ENCODE measurements around the gene CCDC146. TPM values are rescaled to one million over a fixed set of nuclear protein-coding genes. Genes with fewer than 3 reads are reported as not detected.
A peak's percentile ranks its signal among the peaks of the same experiment; 100 is the strongest.

Gene CCDC146
- total RNA-seq, 4 donors from 2014 or later, result 6.0 to 38.8 (median 24.5) TPM

DNA sequence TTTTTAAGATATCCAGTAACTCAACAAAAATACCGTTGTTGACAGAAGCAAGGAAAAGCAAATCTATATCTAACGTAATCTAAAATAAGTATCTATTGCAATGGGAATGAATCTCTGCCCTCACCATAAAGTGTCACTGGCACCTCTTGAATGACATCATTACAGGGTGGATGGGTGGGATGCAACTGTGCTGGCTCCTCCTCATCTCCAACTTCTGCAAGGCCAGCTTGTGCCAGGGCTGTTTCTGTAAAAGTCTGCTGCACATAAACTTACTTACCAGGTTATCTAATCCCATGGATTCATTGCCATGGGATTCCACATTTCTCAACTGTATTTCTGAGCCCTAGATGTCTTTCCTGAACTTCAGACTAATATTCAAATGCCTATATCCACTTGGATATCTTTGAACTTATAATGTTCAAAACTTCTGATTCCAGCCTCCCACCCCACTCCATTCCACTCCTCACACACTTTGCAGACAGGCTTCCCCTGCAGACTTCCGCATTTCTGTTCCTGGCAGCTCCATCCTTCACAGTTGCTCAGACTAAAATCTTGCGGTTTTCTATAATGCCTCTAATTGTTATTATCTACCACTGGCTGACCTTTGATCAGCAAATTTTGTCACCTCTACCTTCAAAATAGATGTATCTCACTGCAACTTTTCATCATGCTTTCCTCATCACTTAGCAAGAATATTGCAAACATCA, 66.5 kb downstream of the CCDC146 start:
- Histone ChIP-seq H3K36me3 (no peaks in the 10 kb centered on the region), H3K4me3 (no peak overlapping the region), H3K27ac (no peak overlapping the region), H3K9me3 (no peaks in the 10 kb centered on the region), H3K27me3 (no peaks in the 10 kb centered on the region), H3K4me1 (peaks cover 0 to 8% (median 0%) of the 10 kb centered on the region in 4 donors)
- TF ChIP-seq, protein P1, sequence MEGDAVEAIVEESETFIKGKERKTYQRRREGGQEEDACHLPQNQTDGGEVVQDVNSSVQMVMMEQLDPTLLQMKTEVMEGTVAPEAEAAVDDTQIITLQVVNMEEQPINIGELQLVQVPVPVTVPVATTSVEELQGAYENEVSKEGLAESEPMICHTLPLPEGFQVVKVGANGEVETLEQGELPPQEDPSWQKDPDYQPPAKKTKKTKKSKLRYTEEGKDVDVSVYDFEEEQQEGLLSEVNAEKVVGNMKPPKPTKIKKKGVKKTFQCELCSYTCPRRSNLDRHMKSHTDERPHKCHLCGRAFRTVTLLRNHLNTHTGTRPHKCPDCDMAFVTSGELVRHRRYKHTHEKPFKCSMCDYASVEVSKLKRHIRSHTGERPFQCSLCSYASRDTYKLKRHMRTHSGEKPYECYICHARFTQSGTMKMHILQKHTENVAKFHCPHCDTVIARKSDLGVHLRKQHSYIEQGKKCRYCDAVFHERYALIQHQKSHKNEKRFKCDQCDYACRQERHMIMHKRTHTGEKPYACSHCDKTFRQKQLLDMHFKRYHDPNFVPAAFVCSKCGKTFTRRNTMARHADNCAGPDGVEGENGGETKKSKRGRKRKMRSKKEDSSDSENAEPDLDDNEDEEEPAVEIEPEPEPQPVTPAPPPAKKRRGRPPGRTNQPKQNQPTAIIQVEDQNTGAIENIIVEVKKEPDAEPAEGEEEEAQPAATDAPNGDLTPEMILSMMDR (IDR thresholded peaks at IDR 0.05), result no peak
- TF ChIP-seq POLR2A (IDR thresholded peaks at IDR 0.05), result no peak
- no peak for DNase-seq

DNA sequence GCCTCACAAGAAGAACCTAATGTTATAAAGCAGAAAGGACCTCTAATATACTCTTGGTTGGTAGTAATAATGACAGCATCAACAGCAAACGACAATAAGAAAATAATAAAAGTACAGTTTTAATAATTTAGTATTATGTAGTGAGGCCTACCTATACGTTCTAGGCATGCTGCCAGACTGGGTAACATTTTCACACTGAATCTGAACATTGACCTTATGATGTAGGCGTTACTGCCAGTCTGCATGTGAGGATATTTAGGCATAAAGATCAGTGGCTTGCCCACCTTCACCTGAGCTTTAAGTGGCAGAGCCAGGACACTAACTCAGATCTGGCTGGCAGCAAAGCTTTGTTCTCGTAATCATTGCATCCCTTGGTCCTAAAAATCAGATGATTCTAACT, 74.7 kb downstream of the CCDC146 start:
- DNase-seq, result no peak

DNA sequence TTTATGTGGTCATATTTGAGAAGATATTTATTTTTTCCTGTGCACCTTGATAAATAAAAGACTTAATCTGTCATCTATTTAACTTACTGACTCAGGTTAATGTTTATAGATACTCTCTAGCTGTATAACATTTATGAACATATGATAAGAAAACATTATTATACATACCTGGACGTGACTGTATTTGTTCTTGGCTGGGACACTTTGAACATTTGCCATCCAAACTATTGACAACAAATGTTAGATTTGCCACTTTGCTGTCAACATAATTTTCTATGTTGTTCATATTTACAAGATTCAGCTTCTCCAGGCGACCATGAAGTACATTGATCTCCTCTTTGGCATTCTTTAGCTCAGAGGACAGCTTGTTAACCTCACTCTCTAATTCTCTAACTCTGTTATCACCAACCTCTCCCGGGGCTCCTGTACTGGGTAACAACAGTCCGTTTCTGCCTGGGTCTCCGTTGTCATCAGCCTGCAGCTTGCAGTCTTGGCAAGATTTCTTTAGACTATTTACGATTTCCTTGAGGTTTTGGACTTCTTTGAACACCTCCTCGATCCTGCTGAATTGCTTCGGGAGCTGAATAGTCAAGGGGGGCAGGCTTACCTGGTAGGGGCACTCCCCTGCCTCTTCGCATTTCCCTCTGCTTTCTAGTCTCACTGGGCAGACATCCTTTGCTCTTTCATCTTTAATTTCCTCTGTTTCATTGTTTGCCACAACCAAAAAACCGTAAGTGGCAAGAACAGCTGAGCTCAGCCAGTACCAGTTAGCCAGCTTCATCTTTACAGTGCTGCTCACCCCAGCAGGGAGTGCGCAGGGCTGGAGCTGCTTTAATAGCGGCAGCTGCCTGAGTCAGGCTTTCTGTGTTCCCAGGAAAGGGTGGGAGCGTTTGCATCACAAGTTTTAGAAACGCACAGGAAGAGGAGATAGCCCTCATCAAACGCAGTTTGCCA, 76.9 kb downstream of the CCDC146 start, which contains the start of gene FGL2:
Gene FGL2 (minus strand): TSS at position 807 of the 954 bp plus-strand sequence. CDS start 26 bp downstream, at position 781.
- no peaks in the 10 kb centered on the region for H3K9me3 ChIP-seq
- peak; percentile 29 to 52 for TF ChIP-seq POLR2A (IDR thresholded peaks at IDR 0.05)
- TF ChIP-seq, protein P1 (IDR thresholded peaks at IDR 0.05), result no peak
- DNase-seq, result peak; percentile 56 to 84 (median 57)
- no peaks in the 10 kb centered on the region for H3K27me3 ChIP-seq
- H3K36me3 ChIP-seq, result no peaks in the 10 kb centered on the region
- peaks cover 0 to 23% (median under 1%) of the 10 kb centered on the region in 4 donors for H3K4me1 ChIP-seq
- peak within 1 kb of the TSS; percentile 50 to 83 (median 70) for H3K27ac ChIP-seq
- H3K4me3 ChIP-seq, result peak within 1 kb of the TSS; percentile 28 to 56 (median 40)

More for the DNA sequence above, 74.7 kb downstream of the CCDC146 start:
- Histone ChIP-seq H3K4me3 (peak overlapping the region in 3 of 4 donors; percentile 8 to 56 (median 50)), H3K36me3 (no peaks in the 10 kb centered on the region), H3K27me3 (no peaks in the 10 kb centered on the region), H3K27ac (peak overlapping the region; percentile 50 to 83 (median 66)), H3K9me3 (no peaks in the 10 kb centered on the region), H3K4me1 (peaks cover 0 to 13% (median 4%) of the 10 kb centered on the region in 4 donors)
- TF ChIP-seq, protein P1 (IDR thresholded peaks at IDR 0.05), result no peak
- no peak for TF ChIP-seq POLR2A (IDR thresholded peaks at IDR 0.05)

DNA sequence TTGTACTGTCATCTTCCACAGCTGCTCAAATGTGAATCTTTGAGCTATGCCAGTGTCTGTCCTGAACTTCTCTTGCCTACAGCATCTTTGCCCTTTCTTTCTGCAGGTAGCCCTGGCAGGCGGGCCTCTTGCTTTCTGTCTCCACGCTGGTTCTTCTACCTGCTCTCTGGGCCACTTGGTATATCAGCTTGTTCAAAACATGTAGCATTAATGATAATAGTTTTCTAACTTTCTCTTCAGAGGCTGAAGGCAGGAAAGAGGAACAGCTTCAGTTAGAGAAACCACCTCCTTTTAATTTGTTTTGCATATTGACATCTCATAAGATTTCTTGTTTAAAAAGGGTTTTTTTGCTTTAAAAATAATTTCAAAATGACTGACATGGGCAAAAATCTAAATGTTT, 78.1 kb downstream of the CCDC146 start:
- peak overlapping the region in 3 of 4 donors; percentile 50 to 76 (median 65) for H3K27ac ChIP-seq
- DNase-seq, result peak in 2 of 3 donors; percentile 52 to 62
- H3K9me3 ChIP-seq, result no peaks in the 10 kb centered on the region
- peaks cover 0 to 23% (median 0%) of the 10 kb centered on the region in 4 donors for H3K4me1 ChIP-seq
- H3K27me3 ChIP-seq, result no peaks in the 10 kb centered on the region
- peak overlapping the region in 1 of 4 donors; percentile 50 for H3K4me3 ChIP-seq
- TF ChIP-seq, protein P1 (IDR thresholded peaks at IDR 0.05), result no peak
- TF ChIP-seq POLR2A (IDR thresholded peaks at IDR 0.05), result no peak
- no peaks in the 10 kb centered on the region for H3K36me3 ChIP-seq

DNA sequence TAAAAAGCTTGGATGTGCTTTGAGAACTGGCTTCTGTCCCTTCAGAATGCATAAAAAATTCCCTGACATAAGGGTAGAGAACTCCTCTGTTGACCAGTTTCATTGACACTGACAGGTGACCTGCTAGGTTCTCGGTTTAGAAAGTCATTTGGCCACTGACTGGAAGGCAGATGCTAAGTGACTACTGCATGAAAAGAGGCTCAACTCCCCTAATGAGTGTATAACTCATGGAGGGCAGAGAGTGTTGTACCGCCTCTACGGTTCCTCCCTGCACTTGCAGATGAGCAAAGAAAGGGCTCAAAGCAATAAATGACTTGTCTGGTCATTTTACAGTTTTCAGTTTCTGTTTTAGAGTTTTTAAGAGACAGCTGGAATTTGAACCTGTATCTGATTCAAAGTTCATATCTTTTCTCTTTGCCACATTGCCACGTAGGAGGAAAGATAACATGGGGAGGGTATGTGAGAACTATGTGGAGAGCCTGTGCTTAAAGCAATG, 80.1 kb downstream of the CCDC146 start:
- Histone ChIP-seq H3K36me3 (no peaks in the 10 kb centered on the region), H3K27ac (peak overlapping the region; percentile 3 to 70 (median 32)), H3K4me1 (peaks cover 0 to 18% (median 0%) of the 10 kb centered on the region in 4 donors), H3K27me3 (no peaks in the 10 kb centered on the region), H3K4me3 (no peak overlapping the region), H3K9me3 (no peaks in the 10 kb centered on the region)
- peak in 1 of 3 donors; percentile 67 for DNase-seq
- TF ChIP-seq, protein P1 (IDR thresholded peaks at IDR 0.05), result no peak
- TF ChIP-seq POLR2A (IDR thresholded peaks at IDR 0.05), result no peak
